Measurements from ENCODE around the gene FAM110C. TPM values are rescaled to one million over a fixed set of nuclear protein-coding genes. Genes with fewer than 3 reads are reported as not detected.

FAM110C gene
- polyA plus RNA-seq, 1 of the 3 experiments (the other 2 are of a cell fraction), result not detected

DNA sequence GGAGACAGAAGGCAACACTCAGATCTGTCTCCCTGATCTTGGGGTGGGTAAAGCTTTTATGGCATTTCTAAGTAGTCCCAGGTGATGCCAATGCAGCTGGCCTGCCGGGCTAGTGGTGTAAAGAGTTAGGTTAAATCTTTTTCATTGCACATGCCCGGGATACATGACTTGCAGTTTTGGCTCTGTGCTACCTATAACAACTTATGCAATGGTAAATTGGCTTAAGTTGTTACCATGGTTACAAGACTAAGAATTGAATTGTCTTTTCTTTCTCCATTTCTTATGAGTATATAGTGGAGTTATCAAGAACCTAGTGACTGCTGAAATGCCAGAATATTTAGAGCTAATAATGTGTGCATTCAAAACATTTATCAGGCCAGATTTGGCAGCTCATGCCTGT, 5.3 kb upstream of the FAM110C start:
- POLR2A ChIA-PET, result interaction anchor here (0.6 kb wide), 1 partner anchor 356 kb away, joined by 3 read pairs; no protein-coding TSS in a partner anchor

GRCh38 chr2:47737-48136, 1.4 kb upstream of the FAM110C start:
- CTCF ChIA-PET, result no interaction called here
- no peak overlapping the region for H3K9ac ChIP-seq

More for the DNA sequence above, 5.3 kb upstream of the FAM110C start:
- H3K4me1 ChIP-seq (ENCODE audit: control insufficient read depth in 1 of 2, insufficient read depth in 2 of 2, low read depth in 1 of 2, low read length in 1 of 2), result 0 out of 4 replicates have a peak, but pooled peaks cover 0 to 2% of the 10 kb centered on the region in 2 experiments
- 0% methylated on average over 2 of the region's 2 CpGs for WGBS (ENCODE audit: low lambda C conversion rate)
- CTCF ChIA-PET, result no interaction called here
- no peak overlapping the region for H3K4me2 ChIP-seq
- DNase-seq, result no peak
- TF ChIP-seq TEAD4 (IDR thresholded peaks at IDR 0.05; ENCODE audit: borderline replicate concordance, insufficient read depth), result no peak
- TF ChIP-seq ELF1 (IDR thresholded peaks at IDR 0.05), result no peak
- TF ChIP-seq RFX5 (IDR thresholded peaks at IDR 0.05; ENCODE audit: low read length), result no peak
- TF ChIP-seq POLR2AphosphoS5 (IDR thresholded peaks at IDR 0.05; ENCODE audit: low read depth, low read length), result no peak
- TF ChIP-seq REST (IDR thresholded peaks at IDR 0.05; ENCODE audit: low read depth, low read length), result no peak
- H3F3A ChIP-seq (replicated peaks; ENCODE audit: insufficient read depth), result no peaks in the 10 kb centered on the region
- H4K20me1 ChIP-seq (ENCODE audit: insufficient read depth), result no peaks in the 10 kb centered on the region
- H3K36me3 ChIP-seq (replicated peaks in 1 of 2; ENCODE audit: control insufficient read depth in 1 of 2, insufficient read depth in 2 of 2, low read length in 1 of 2), result no peaks in the 10 kb centered on the region
- H3K9me2 ChIP-seq, result no peaks in the 10 kb centered on the region
- H2AFZ ChIP-seq (ENCODE audit: low read depth), result no peak overlapping the region
- peaks cover 8% of the 10 kb centered on the region; the same call in 1 of the 2 replicates for H3K27me3 ChIP-seq (ENCODE audit: insufficient read depth)
- no peak overlapping the region for H3K9ac ChIP-seq
- H3K9me3 ChIP-seq, result no peaks in the 10 kb centered on the region; the same call in 1 of the 2 replicates
- no peaks in the 10 kb centered on the region for H3K79me2 ChIP-seq (ENCODE audit: insufficient read depth)
- no peak overlapping the region for H3K27ac ChIP-seq (ENCODE audit: low read depth in 2 of 2, low read length in 1 of 2)
- no peak overlapping the region for H3K4me3 ChIP-seq (ENCODE audit: low read depth in 2 of 2, low read length in 1 of 2)

More at GRCh38 chr2:47737-48136, 1.4 kb upstream of the FAM110C start:
- Histone ChIP-seq H3K4me3 (ENCODE audit: low read depth in 2 of 2, low read length in 1 of 2) (no peak overlapping the region), H3K4me1 (ENCODE audit: control insufficient read depth in 1 of 2, insufficient read depth in 2 of 2, low read depth in 1 of 2, low read length in 1 of 2) (peaks cover 0 to 3% of the 10 kb centered on the region in 2 experiments; a peak in 1 of 4 replicates), H3K79me2 (ENCODE audit: insufficient read depth) (no peaks in the 10 kb centered on the region), H3K9me3 (no peaks in the 10 kb centered on the region), H3K9me2 (no peaks in the 10 kb centered on the region), H3K4me2 (no peak overlapping the region), H3K36me3 (replicated peaks in 1 of 2; ENCODE audit: control insufficient read depth in 1 of 2, insufficient read depth in 2 of 2, low read length in 1 of 2) (no peaks in the 10 kb centered on the region), H3F3A (replicated peaks; ENCODE audit: insufficient read depth) (no peaks in the 10 kb centered on the region), H4K20me1 (ENCODE audit: insufficient read depth) (no peaks in the 10 kb centered on the region), H3K27ac (ENCODE audit: low read depth in 2 of 2, low read length in 1 of 2) (no peak overlapping the region), H3K27me3 (ENCODE audit: insufficient read depth) (peaks cover 15% of the 10 kb centered on the region; the same call in 1 of the 2 replicates), H2AFZ (ENCODE audit: low read depth) (no peak overlapping the region)
- TF ChIP-seq NFIC (IDR thresholded peaks at IDR 0.05; ENCODE audit: borderline replicate concordance), result no peak
- no peak for TF ChIP-seq SIN3A (IDR thresholded peaks at IDR 0.05; ENCODE audit: borderline replicate concordance, low read depth, low read length)
- TF ChIP-seq, protein P1, sequence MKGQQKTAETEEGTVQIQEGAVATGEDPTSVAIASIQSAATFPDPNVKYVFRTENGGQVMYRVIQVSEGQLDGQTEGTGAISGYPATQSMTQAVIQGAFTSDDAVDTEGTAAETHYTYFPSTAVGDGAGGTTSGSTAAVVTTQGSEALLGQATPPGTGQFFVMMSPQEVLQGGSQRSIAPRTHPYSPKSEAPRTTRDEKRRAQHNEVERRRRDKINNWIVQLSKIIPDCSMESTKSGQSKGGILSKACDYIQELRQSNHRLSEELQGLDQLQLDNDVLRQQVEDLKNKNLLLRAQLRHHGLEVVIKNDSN (IDR thresholded peaks at IDR 0.05; ENCODE audit: borderline replicate concordance, low read depth), result no peak
- no peak for TF ChIP-seq USF2 (IDR thresholded peaks at IDR 0.05; ENCODE audit: borderline replicate concordance, low read depth, low read length)
- TF ChIP-seq EP300 (IDR thresholded peaks at IDR 0.05; ENCODE audit: borderline replicate concordance in 1 of 2, low read depth in 1 of 2, low read length in 1 of 2), result no peak
- no peak for TF ChIP-seq EZH2phosphoT487 (IDR thresholded peaks at IDR 0.05; ENCODE audit: borderline replicate concordance, low read depth)
- 23% methylated on average over 3 of the region's 3 CpGs for WGBS (ENCODE audit: low lambda C conversion rate)
- DNase-seq, result no peak
- POLR2A ChIA-PET, result no interaction called here

All from SK-N-SH (cell line).